Esophagus muscularis mucosa (tissue), 4 donors: Measurements from ENCODE around the gene MYO1D. TPM values are rescaled to one million over a fixed set of nuclear protein-coding genes. Genes with fewer than 3 reads are reported as not detected.

Source experiments
- DNase-seq: peaks from one replicate; pipeline ENCODE4 v3.0.0-alpha.2; 2017; ENCODE audit errors: extremely low spot score
- H3K27ac ChIP-seq, 4 donors: fragments of 200-600 bp; sonication (generic); replicated peaks in 1 of 4; 1 replicate in 3 of 4; 2 replicates in 1 of 4; pipeline ENCODE4 v1.5.1; 2016 to 2019; ENCODE audit warnings: mild to moderate bottlenecking in 1 of 4
- H3K27me3 ChIP-seq, 4 donors: fragments of 200-600 bp; sonication (generic); one replicate each; pipeline versions ENCODE4 v1.5.1 to v1.6.0; 2016 to 2019
- H3K36me3 ChIP-seq, 4 donors: fragments of 200-600 bp; sonication (generic); one replicate each; pipeline ENCODE4 v1.5.1; 2016 to 2019
- H3K4me1 ChIP-seq, 4 donors: fragments of 200-600 bp; sonication (generic); one replicate each; pipeline ENCODE4 v1.5.1; 2016 to 2019
- H3K4me3 ChIP-seq, 4 donors: fragments of 200-600 bp; sonication (generic); 1 replicate in 2 of 4; 2 replicates in 2 of 4; pipeline ENCODE4 v1.5.1; 2016 to 2019; ENCODE audit warnings: mild to moderate bottlenecking in 4 of 4, moderate library complexity in 1 of 4
- H3K9me3 ChIP-seq, 4 donors: fragments of 200-600 bp; sonication (generic); 1 replicate in 3 of 4; 2 replicates in 1 of 4; pipeline ENCODE4 v1.5.1; 2016 to 2019
- CTCF ChIP-seq, 3 experiments: fragments of 200-600 bp in 2 of 3; fragments of 450-650 bp in 1 of 3; sonication (generic) in 2 of 3; IDR thresholded peaks; one replicate each; pipeline ENCODE4 v1.5.1; 2017 to 2019; ENCODE audit warnings: antibody characterized with exemption in 3 of 3, mild to moderate bottlenecking in 2 of 3, moderate library complexity in 1 of 3
- EP300 ChIP-seq: sonication (generic); formaldehyde crosslinking; IDR thresholded peaks from one replicate; pipeline ENCODE4 v1.6.1; 2017; ENCODE audit warnings: antibody characterized with exemption
- POLR2A ChIP-seq: fragments of 450-650 bp; IDR thresholded peaks from one replicate; pipeline ENCODE4 v1.6.1; 2017; ENCODE audit warnings: antibody characterized with exemption, moderate library complexity, mild to moderate bottlenecking, low read depth
- POLR2AphosphoS5 ChIP-seq, 2 donors: sonication (generic); formaldehyde crosslinking; IDR thresholded peaks; one replicate each; pipeline ENCODE4 v1.6.1; 2017; ENCODE audit warnings: antibody characterized with exemption in 2 of 2
- WGBS: methylation state at CpG from one replicate; pipeline ENCODE4 v1.1.5; 2018; 5-methylcytosine and 5-hydroxymethylcytosine counted together
- intact Hi-C: fragments of 100-400 bp; cut with DNase I; formaldehyde crosslinking; loops from one replicate; pipeline ENCODE4 v1.15.1; 2023
- total RNA-seq, 4 donors: library from RNA; depleted of rRNA; stranded (reverse); fragments of >200 nt; gene quantifications; one replicate each; pipeline versions ENCODE4 v1.1.0 to v1.2.1, GENCODE V29; 2016

Gene MYO1D
- total RNA-seq, 4 donors from 2014 or later: 27.3 to 30.3 (median 29.0) TPM

DNA sequence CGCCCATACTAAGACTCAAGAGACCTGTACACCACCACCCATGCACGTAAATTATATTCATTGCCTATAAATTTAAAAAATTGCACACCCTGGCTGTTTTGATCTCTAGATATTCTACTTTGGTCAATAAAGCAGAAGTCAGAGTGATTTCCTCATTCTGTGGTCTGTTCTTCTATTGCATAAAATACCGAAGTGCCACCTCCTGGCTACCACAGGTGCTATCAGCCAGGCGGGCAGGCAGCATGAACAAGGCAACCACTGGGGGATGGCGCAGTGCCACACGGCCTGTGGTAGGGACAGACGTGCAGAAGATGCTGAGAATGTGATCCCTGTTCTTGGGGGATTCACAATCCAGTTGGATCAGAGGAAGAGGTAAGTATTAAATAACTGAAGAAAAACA is 267.8 kb downstream of the MYO1D start:
- H3K9me3 ChIP-seq: no peaks in the 10 kb centered on the region
- H3K4me3 ChIP-seq: no peak overlapping the region
- no peak for DNase-seq
- H3K27me3 ChIP-seq: no peaks in the 10 kb centered on the region
- intact Hi-C loops: no loop called here
- 62% methylated on average over 7 of the region's 7 CpGs for WGBS
- TF ChIP-seq EP300 (no peak), CTCF (IDR thresholded peaks at IDR 0.05) (peak in 1 of 3 experiments; percentile 19)
- H3K36me3 ChIP-seq: peaks cover 0 to 5% (median 2%) of the 10 kb centered on the region in 4 donors
- H3K27ac ChIP-seq: no peak overlapping the region
- H3K4me1 ChIP-seq: no peaks in the 10 kb centered on the region

GRCh38 chr17:32608267-32608666 is 268.7 kb downstream of the MYO1D start:
- H3K27ac ChIP-seq: no peak overlapping the region
- H3K4me3 ChIP-seq: no peak overlapping the region
- peaks cover 0 to 5% (median 2%) of the 10 kb centered on the region in 4 donors for H3K36me3 ChIP-seq
- no peaks in the 10 kb centered on the region for H3K4me1 ChIP-seq
- H3K27me3 ChIP-seq: no peaks in the 10 kb centered on the region
- DNase-seq: no peak
- intact Hi-C loops: no loop called here
- no peaks in the 10 kb centered on the region for H3K9me3 ChIP-seq
- TF ChIP-seq POLR2AphosphoS5 (IDR thresholded peaks at IDR 0.05) (no peak), CTCF (IDR thresholded peaks at IDR 0.05) (no peak), POLR2A (no peak), EP300 (no peak)

DNA sequence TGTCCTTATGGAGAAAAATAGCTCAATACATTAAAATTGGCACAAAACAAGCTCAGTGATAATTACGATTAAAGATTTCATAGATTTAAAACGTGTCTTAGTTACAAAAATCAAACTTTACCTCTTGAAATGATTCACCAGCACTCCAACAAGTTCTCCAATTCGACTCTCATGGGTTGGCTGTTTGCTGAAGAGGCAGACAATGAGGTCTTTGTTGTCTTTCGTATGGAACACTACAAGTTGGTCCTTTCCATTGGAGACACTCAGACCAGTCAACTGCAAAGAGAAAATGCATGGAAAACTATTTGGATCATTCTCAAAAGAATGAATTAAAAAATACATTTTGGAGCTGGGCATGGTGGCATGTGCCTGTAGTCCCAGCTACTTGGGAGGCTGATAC is 272.0 kb downstream of the MYO1D start:
- DNase-seq: no peak
- Histone ChIP-seq H3K4me1 (no peaks in the 10 kb centered on the region), H3K9me3 (peaks cover 0 to 4% (median 0%) of the 10 kb centered on the region in 4 donors), H3K4me3 (no peak overlapping the region), H3K27ac (no peak overlapping the region), H3K27me3 (no peaks in the 10 kb centered on the region), H3K36me3 (peaks cover 0 to 13% (median 2%) of the 10 kb centered on the region in 4 donors)
- intact Hi-C loops: no loop called here
- WGBS: 89% methylated on average over 4 of the region's 4 CpGs
- TF ChIP-seq EP300 (no peak), POLR2A (no peak), POLR2AphosphoS5 (IDR thresholded peaks at IDR 0.05) (no peak), CTCF (IDR thresholded peaks at IDR 0.05) (no peak)

- WGBS: 89% methylated on average over 2 of the region's 2 CpGs
- peaks cover 0 to 5% (median 0%) of the 10 kb centered on the region in 4 donors for H3K9me3 ChIP-seq
- no peak overlapping the region for H3K4me3 ChIP-seq
- peaks cover 0 to 13% (median 2%) of the 10 kb centered on the region in 4 donors for H3K36me3 ChIP-seq
- no peaks in the 10 kb centered on the region for H3K4me1 ChIP-seq
- no peaks in the 10 kb centered on the region for H3K27me3 ChIP-seq
- DNase-seq: no peak
- TF ChIP-seq EP300 (no peak), POLR2AphosphoS5 (IDR thresholded peaks at IDR 0.05) (no peak), CTCF (IDR thresholded peaks at IDR 0.05) (no peak), POLR2A (no peak)
- H3K27ac ChIP-seq: no peak overlapping the region
- intact Hi-C loops: no loop called here
Measured at GRCh38 chr17:32602396-32602795, 274.5 kb downstream of the MYO1D start.

- intact Hi-C loops: no loop called here
- no peaks in the 10 kb centered on the region for H3K27me3 ChIP-seq
- TF ChIP-seq CTCF (IDR thresholded peaks at IDR 0.05) (no peak), EP300 (no peak), POLR2A (no peak), POLR2AphosphoS5 (IDR thresholded peaks at IDR 0.05) (no peak)
- H3K27ac ChIP-seq: no peak overlapping the region
- DNase-seq: no peak
- 68% methylated on average over 2 of the region's 2 CpGs for WGBS
- H3K4me1 ChIP-seq: no peaks in the 10 kb centered on the region
- peaks cover 0 to 5% (median 0%) of the 10 kb centered on the region in 4 donors for H3K9me3 ChIP-seq
- no peak overlapping the region for H3K4me3 ChIP-seq
- H3K36me3 ChIP-seq: peaks cover 0 to 13% (median 2%) of the 10 kb centered on the region in 4 donors
Measured at GRCh38 chr17:32601866-32602265, 275.1 kb downstream of the MYO1D start.
